Right renal pelvis (tissue), 4 donors: ENCODE measurements around the gene RHO. TPM values are rescaled to one million over a fixed set of nuclear protein-coding genes. Genes with fewer than 3 reads are reported as not detected.

ENCODE experiments used
- DNase-seq, 4 donors: peaks; one replicate each; pipeline ENCODE4 v3.0.0-alpha.2; 2013; ENCODE audit warnings: low read depth in 4 of 4, low spot score in 3 of 4, missing footprints in 1 of 4
- polyA plus RNA-seq, 4 donors: library from polyadenylated mRNA; unstranded; fragments of 120-200 nt; gene quantifications; one replicate each; pipeline ENCODE4 v1.2.1, GENCODE V29; 2013; ENCODE audit not compliant: insufficient read length in 4 of 4

RHO gene
- polyA plus RNA-seq, 4 donors, result 0.06 to 0.11 (median 0.07) TPM

GRCh38 chr3:129558081-129558771 lies 29.8 kb downstream of the RHO start:
- no peak for DNase-seq

GRCh38 chr3:129558772-129559564 lies 30.5 kb downstream of the RHO start:
- DNase-seq, result no peak

- no peak for DNase-seq
Observed at GRCh38 chr3:129559565-129560079, 31.2 kb downstream of the RHO start.

- DNase-seq, result no peak
Observed at GRCh38 chr3:129560269-129560787, 31.9 kb downstream of the RHO start.

- DNase-seq, result peak; percentile 26 to 47 (median 34)
Observed at GRCh38 chr3:129560911-129561594, 32.6 kb downstream of the RHO start.

- no peak for DNase-seq
Observed at GRCh38 chr3:129561619-129562248, 33.3 kb downstream of the RHO start.

GRCh38 chr3:129562803-129563202 lies 34.4 kb downstream of the RHO start:
- DNase-seq, result no peak

- DNase-seq, result no peak
Observed at GRCh38 chr3:129563332-129563731, 34.9 kb downstream of the RHO start.

- DNase-seq, result no peak
Observed at GRCh38 chr3:129563850-129564535, 35.6 kb downstream of the RHO start.

- no peak for DNase-seq
Observed at GRCh38 chr3:129564981-129565644, 36.7 kb downstream of the RHO start.

- no peak for DNase-seq
Observed at GRCh38 chr3:129565902-129566301, 37.5 kb downstream of the RHO start.

- no peak for DNase-seq
Observed at GRCh38 chr3:129567176-129567705, 38.8 kb downstream of the RHO start.

GRCh38 chr3:129567939-129568338 lies 39.5 kb downstream of the RHO start:
- no peak for DNase-seq

GRCh38 chr3:129569856-129570255 lies 41.4 kb downstream of the RHO start:
- no peak for DNase-seq

- no peak for DNase-seq
Observed at GRCh38 chr3:129571605-129572547, 43.4 kb downstream of the RHO start.

- DNase-seq, result no peak
Observed at GRCh38 chr3:129572603-129573002, 44.2 kb downstream of the RHO start.

- DNase-seq, result no peak
Observed at GRCh38 chr3:129573493-129573892, 45.1 kb downstream of the RHO start.

GRCh38 chr3:129574206-129574605 lies 45.8 kb downstream of the RHO start:
- no peak for DNase-seq
